PC-9 (cell line): Measurements from ENCODE around the gene SEC14L1.

ENCODE experiments used
- CTCF ChIP-seq: fragments of 200-600 bp; sonication (generic); conservative IDR thresholded peaks from 2 replicates; pipeline ENCODE4 v1.6.1; 2017; ENCODE audit warnings: mixed run types, antibody characterized with exemption, mild to moderate bottlenecking, moderate library complexity
- EZH2 ChIP-seq: fragments of 200-600 bp; sonication (generic); IDR thresholded peaks from 2 replicates; pipeline ENCODE4 v1.8.0; 2017; ENCODE audit warnings: antibody characterized with exemption, low read depth

GRCh38 chr17:77163511-77164280 lies 22.9 kb downstream of the SEC14L1 start:
- no peak for TF ChIP-seq CTCF
- no peak for TF ChIP-seq EZH2
